NT2/D1 (cell line): ENCODE results near the gene GCHFR.

ENCODE experiments used
- DNase-seq: peaks from one replicate; pipeline ENCODE4 v3.0.0-alpha.2; 2011; ENCODE audit warnings: low read depth, low spot score
- H3K27me3 ChIP-seq: 2 replicates; pipeline ENCODE4 v1.6.0; 2011; ENCODE audit warnings: mild to moderate bottlenecking; ENCODE audit not compliant: insufficient read length, insufficient read depth
- H3K36me3 ChIP-seq: 2 replicates; pipeline ENCODE4 v1.6.1; 2011; ENCODE audit warnings: mild to moderate bottlenecking, low read length, mixed read lengths; ENCODE audit not compliant: insufficient read depth, insufficient read length
- H3K4me1 ChIP-seq: 2 replicates; pipeline ENCODE4 v1.5.1; 2011; ENCODE audit not compliant: insufficient read depth, insufficient read length
- H3K4me3 ChIP-seq: 2 replicates; pipeline ENCODE4 v1.5.1; 2011; ENCODE audit warnings: low read depth; ENCODE audit not compliant: insufficient read length
- H3K9ac ChIP-seq: 2 replicates; pipeline ENCODE4 v1.6.0; 2011; ENCODE audit warnings: low read depth; ENCODE audit not compliant: insufficient read length
- H3K9me3 ChIP-seq: 2 replicates; pipeline ENCODE4 v1.5.1; 2011; ENCODE audit warnings: mild to moderate bottlenecking, low read length; ENCODE audit not compliant: insufficient read depth
- SUZ12 ChIP-seq: IDR thresholded peaks from 2 replicates; pipeline ENCODE4 v1.6.1; 2011; ENCODE audit not compliant: insufficient read length, insufficient read depth; ENCODE audit errors: extremely low read depth
- YY1 ChIP-seq: IDR thresholded peaks from 2 replicates; pipeline ENCODE4 v1.6.1; 2011; ENCODE audit not compliant: insufficient read length, insufficient read depth
- ZNF274 ChIP-seq: IDR thresholded peaks from 2 replicates; pipeline ENCODE4 v1.6.1; 2011; ENCODE audit warnings: mild to moderate bottlenecking, low read depth, low read length

The GCHFR gene

GRCh38 chr15:40815042-40815698 lies 51.3 kb downstream of the GCHFR start:
- Histone ChIP-seq H3K4me3 (no peak overlapping the region), H3K36me3 (peaks cover 42% of the 10 kb centered on the region), H3K9me3 (no peaks in the 10 kb centered on the region), H3K27me3 (no peaks in the 10 kb centered on the region), H3K4me1 (peaks cover 4% of the 10 kb centered on the region), H3K9ac (no peak overlapping the region)
- no peak for DNase-seq
- TF ChIP-seq SUZ12 (no peak), ZNF274 (no peak), YY1 (no peak)
